GM19328 (cell line): ENCODE data around the gene USB1.

Source experiments
- ATAC-seq: cut with Tn5 transposase; IDR thresholded peaks from one replicate; pipeline ENCODE4 v1.9.1; 2021; ENCODE audit warnings: mild to moderate bottlenecking, moderate library complexity; ENCODE audit not compliant: unreplicated experiment

The USB1 gene, protein sequence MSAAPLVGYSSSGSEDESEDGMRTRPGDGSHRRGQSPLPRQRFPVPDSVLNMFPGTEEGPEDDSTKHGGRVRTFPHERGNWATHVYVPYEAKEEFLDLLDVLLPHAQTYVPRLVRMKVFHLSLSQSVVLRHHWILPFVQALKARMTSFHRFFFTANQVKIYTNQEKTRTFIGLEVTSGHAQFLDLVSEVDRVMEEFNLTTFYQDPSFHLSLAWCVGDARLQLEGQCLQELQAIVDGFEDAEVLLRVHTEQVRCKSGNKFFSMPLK

GRCh38 chr16:58000706-58001676 lies at the start of gene USB1:
Gene USB1, plus strand, starts transcription at chr16:58001407. Its CDS starts 77 bp downstream, at chr16:58001484.
- peak; percentile 77 for ATAC-seq

DNA sequence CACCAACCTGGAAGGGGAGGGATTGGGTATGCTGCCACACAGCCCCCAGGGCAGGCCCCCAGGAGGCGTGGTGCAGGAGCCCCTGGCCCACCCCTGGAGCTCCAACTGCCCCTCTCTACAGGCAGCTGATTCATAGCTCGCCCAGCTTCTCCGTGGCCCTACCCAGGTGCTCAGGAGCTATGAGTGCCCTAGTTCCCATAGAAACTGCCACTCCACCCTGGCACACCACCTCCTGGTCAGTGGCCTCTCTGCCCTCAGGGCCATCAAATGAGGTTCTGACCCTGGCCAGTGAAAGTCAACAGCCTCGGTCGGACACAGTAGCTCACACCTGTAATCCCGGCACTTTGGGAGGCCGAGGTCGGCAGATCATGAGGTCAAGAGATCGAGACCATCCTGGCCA lies 48.3 kb upstream of the USB1 start:
- no peak for ATAC-seq

GRCh38 chr16:57953857-57954256 lies 47.4 kb upstream of the USB1 start:
- ATAC-seq = no peak

GRCh38 chr16:57955572-57956188 lies 45.5 kb upstream of the USB1 start:
- ATAC-seq = no peak

- ATAC-seq = no peak
These were observed 44.9 kb upstream of the USB1 start for GRCh38 chr16:57956270-57956808.

DNA sequence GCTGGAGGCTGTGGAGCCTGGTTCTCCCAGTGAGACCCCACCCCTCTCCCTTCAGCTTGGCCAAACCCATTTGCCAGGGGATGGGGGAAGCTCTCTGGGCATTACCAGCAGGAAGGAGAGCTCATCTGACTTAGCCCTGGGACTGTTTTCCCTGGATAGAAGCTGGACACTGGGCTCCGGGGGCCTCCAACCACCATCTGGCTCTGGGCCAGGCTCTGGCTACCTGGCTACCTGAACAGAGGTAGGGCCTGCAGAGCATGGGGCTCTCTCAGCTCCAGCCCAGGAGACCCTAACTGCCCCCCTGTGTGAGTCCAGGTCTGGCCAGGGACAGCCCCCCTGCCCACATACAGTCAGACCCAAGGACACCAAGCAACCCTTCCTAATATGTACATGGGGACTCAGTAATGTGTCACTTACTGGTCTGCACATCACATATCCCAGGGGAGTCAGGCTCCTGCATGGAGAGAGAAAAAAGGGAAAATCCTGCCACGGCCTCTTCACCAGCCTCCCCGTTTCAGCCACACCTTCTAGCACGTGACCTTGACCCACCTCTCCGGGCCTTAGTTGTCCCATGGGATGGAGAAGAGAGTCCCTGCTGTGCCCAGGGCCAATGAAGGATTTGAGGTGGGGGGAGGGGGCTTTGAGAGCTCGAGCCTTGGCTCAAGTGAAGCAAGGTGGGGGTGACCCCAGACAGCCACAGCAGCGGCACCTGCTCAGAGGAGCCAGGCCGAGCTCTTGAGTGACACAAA lies 44.1 kb upstream of the USB1 start:
- ATAC-seq = no peak

- ATAC-seq = no peak
These were observed 43.4 kb upstream of the USB1 start for GRCh38 chr16:57957673-57958392.

- ATAC-seq = no peak
These were observed 42.7 kb upstream of the USB1 start for GRCh38 chr16:57958544-57958943.

DNA sequence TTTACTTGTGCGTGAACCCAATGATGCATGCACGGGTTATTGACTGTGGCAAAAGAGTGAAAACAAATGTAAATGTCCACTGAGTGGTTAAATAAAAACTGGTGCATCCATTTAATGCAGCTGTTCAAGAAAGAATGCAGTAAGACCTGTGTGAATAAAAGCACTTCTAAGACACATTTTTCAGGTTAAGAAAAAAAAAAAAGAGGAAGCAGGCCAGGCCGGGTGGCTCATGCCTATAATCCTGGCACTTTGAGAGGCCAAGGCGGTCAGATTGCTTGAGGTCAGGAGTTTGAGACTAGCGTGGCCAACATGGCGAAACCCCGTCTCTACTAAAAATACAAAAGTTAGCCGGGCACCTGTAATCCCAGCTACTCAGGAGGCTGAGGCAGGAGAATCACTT lies 42.1 kb upstream of the USB1 start:
- no peak for ATAC-seq

- ATAC-seq = no peak
These were observed 41.4 kb upstream of the USB1 start for GRCh38 chr16:57959804-57960203.

DNA sequence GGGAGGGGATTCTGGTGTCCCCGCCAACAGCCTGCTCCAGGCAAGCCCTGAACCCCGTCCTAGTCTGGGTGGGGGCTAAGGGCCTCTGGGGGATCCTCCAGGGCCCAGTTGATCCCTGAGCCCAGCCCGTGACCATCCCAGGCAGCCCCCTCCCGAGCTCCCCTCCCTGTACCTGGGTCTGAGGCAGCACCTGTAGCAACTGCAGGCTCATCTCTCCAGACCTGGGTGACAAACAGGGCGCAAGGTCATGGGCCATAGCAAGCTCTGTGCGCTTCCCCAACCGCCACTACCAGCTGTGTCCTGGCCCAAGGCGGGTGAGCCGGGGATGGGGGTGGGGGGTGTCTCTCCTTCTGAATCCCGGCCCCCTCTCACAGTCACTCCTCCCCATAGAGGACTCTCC lies 40.9 kb upstream of the USB1 start:
- no peak for ATAC-seq

GRCh38 chr16:57960826-57961472 lies 40.3 kb upstream of the USB1 start:
- no peak for ATAC-seq

DNA sequence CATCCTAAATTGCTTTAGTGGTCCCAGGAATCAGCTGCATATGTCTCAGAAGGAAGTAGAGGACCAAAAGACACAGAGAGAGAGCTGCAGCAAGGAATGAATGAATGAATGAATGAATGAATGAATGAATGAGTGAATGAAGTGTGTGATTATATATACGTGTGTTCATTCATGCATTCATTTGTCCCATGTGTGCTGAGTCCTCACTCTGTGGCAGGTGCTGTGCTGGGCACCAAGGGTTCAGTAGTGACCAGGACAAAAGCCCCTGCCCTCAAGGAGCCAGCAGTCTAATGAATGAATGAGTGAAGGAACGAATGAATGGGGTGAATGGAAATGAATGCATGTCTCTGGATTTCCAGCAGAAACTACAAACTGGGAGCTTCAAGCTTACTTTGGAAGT lies 39.7 kb upstream of the USB1 start:
- no peak for ATAC-seq

DNA sequence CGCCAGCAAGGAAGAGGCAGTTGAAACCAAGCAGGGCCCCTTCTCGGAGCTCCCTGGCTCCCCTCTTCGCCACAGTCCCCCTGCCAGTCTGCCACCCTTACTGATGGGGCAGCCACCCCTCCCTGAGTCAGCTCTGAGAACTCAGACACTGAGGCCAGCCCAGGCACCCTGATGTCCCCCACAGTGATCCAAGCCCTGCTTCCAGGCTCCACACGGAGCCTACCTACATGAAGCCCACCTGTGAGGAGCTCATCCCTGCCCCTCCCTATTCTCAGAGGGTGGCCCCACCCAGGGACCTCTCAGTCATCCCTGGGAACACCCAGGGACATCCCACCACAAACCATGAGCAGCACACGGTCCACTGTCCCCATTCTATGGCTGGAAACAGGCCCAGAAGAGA lies 39.2 kb upstream of the USB1 start:
- ATAC-seq = no peak

DNA sequence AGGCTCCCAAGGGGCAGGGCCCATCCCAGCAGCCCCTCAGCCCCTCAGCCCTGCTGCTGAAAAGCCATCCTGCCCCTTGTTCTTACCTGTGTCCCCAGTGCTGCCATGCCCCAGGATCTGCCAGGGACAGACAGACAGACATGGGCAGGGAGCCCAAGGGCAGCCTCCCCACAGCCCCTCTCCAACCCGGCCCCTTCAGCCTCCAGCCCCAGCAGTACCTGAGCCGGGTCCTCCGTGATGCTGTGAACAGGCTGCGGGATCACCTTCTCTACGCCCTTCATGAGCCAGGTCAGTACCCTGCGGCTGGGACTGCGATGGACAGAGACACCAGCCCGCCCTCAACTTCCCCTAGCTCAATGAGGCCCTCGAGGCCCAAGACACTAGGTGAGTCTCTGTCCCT lies 38.5 kb upstream of the USB1 start:
- no peak for ATAC-seq

GRCh38 chr16:57964157-57964700 lies 37.0 kb upstream of the USB1 start:
- ATAC-seq = no peak

- no peak for ATAC-seq
These were observed 34.9 kb upstream of the USB1 start for GRCh38 chr16:57966204-57966771.

GRCh38 chr16:57966986-57967385 lies 34.2 kb upstream of the USB1 start:
- no peak for ATAC-seq

DNA sequence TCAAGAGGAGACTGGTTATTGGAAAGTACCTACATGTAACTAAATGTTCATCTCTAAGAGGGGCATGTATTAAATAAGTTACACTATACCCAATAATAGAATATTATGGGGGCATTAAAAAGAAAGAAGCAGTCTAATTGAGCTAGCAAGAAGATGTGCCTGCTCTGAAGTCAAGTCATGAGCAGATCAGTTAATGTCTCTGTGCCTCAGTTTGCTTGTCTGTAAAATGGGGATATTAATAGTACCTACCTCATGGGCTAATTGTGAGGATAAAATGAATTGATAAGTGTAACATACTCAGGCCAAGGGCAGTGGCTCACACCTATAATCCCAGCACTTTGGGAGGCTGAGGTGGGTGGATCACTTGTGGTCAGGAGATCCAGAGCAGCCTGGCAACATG lies 33.3 kb upstream of the USB1 start:
- no peak for ATAC-seq
